GM18909 (cell line): Measurements from ENCODE around the gene UBE2E3.
"Not testable (repeated sequence)": the region's sequence is repeated elsewhere in the genome, so short reads cannot be mapped to it uniquely, and the experiment has no call there.

Experiments used
- ATAC-seq: cut with Tn5 transposase; IDR thresholded peaks from one replicate; pipeline ENCODE4 v1.9.1; 2021; ENCODE audit warnings: mild to moderate bottlenecking; ENCODE audit not compliant: unreplicated experiment, poor library complexity

Gene UBE2E3

DNA sequence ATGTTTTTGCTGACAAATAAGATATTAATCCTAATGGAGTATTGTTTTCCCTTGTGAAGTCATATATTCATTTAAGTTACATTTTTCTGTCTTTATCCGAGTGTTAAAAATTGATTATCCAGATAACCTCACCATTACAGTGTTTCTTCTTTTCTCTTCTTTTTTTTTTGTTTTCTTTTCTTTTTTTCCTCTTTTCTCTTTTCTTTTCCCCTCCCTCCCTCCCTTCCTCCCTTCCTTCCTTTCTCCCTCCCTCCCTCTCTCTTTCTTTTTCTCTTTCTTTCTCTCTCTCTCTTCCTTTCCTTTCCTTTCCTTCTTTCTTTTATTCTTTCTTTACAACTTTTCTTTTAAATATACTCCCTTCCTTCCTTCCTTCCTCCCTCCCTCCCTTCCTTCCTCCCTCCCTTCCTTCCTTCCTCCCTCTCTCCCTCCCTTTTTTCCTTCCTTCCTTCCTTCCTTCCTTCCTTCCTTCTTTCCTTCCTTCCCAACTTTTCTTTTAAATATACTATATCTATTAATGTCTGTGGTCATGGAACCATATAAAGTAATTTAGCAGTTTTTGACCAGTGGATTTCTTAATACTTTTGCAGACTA, 40.9 kb downstream of the UBE2E3 start:
- ATAC-seq = no peak

DNA sequence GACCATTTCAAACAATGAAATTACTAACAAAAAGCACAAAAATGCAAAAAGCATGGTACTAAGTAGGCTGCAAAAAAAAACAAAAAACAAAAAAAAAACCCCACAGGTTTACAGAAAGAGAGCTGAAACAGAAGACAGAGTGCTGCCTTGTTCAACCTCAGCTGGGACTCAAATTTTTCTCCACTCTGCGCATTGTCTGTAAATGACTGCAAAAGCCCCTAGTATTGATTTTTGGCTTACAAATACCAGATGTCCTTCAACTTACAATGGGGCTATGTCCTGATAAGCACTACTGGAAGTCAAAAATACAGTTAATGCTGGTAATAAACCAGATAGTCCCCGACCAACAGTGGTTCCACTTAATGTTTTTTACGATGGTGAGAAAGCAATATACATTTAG, 42.2 kb downstream of the UBE2E3 start:
- ATAC-seq = no peak

- no peak for ATAC-seq
Observed at GRCh38 chr2:181025004-181025403, 44.6 kb downstream of the UBE2E3 start.

DNA sequence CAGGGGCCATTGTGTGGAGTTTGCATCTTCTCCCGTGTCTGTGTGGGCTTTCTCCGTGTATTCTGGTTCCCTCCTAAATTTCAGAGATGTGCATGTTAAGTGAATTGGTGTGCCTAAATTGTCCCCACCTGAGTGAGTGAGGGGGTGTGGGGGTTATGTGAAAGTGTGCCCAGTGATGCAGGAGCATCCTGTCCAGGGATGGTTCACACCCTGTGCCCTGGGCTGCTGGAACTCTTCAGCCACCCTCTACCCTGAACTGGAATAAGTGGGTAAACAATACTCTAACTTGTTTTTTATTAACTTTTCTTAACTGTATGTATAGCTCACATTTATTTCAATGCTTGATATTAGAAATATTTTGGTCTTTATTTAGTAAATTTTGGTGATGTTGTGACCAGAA, 56.0 kb downstream of the UBE2E3 start:
- ATAC-seq = peak; percentile 77

- ATAC-seq = peak; percentile 86
Observed at GRCh38 chr2:181036848-181037603, 56.6 kb downstream of the UBE2E3 start.

DNA sequence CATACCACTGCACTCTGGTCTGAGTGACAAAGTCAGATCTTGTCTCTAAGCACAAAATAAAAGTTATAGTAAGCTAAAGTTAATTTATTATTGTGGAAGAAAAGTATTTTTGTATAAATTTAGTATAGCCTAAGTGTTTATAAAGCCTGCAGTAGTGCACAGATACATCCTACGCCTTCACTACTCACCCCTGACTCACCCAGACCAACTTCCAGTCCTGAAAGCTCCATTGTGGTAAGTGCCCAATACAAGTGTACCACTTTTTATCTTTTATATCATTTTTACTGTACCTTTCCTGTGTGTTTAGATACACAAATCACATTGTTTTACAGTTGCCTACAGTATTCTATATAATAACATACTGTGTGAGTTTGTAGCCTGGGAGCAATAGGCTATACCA, 57.5 kb downstream of the UBE2E3 start:
- no peak for ATAC-seq

GRCh38 chr2:181038796-181039195, 58.4 kb downstream of the UBE2E3 start:
- no peak for ATAC-seq

- ATAC-seq = not testable (repeated sequence)
Observed at GRCh38 chr2:181040839-181041238, 60.4 kb downstream of the UBE2E3 start.

DNA sequence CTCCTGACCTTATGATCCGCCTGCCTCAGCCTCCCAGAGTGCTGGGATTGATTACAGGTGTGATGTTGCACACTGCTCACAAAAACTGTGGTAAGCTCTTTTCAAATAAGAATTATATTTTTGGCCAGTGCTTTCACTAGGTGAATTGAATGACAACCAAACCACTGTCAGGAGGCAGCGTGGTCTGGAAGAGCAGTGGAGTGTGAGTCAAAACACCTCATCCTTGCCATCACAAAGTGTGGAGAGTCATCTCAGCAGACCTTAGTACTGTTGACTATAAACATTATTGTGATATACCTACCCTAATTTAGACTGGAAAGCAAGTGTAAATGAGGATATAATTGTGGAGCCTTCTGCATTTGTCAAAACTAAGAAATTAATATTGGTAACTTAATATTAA, 61.3 kb downstream of the UBE2E3 start:
- ATAC-seq = no peak

- ATAC-seq = no peak
Observed at GRCh38 chr2:181042706-181043105, 62.3 kb downstream of the UBE2E3 start.

GRCh38 chr2:181046833-181047232, 66.4 kb downstream of the UBE2E3 start:
- peak; percentile 61 for ATAC-seq

GRCh38 chr2:181047829-181048228, 67.4 kb downstream of the UBE2E3 start:
- no peak for ATAC-seq

DNA sequence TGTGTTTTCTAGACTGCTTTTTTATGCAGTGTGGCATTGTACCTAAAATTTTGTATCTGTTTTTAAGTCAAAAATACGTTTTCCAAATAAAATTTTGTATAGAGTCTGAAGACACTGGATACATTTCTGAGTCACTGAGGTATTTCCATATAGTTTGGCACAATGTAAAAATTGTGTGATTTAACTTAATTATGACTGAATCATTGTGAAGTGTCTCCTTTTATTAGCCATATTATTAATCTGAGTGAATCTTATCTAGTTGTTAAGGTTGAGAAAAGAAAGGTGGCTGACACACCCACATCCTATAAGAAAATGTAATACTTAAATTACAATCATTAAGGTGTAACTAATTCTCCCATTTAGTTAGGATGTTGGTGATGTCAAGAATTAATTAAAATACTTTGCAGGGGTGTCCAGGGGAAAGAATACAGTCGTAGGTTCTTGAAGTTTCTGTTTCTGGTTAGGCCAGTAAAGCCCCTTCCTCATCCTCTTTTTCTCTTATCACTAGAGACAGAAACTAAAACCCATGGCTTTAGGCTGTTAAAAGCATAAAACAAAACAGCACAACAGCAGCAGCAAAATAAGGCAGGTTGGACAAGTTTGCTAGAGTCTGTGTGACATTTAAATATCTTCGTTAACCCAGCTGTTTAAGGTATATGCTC, 71.6 kb downstream of the UBE2E3 start:
- ATAC-seq = peak; percentile 42

GRCh38 chr2:181052523-181052891, 72.1 kb downstream of the UBE2E3 start:
- peak; percentile 40 for ATAC-seq

GRCh38 chr2:181054256-181054655, 73.9 kb downstream of the UBE2E3 start:
- ATAC-seq = no peak

DNA sequence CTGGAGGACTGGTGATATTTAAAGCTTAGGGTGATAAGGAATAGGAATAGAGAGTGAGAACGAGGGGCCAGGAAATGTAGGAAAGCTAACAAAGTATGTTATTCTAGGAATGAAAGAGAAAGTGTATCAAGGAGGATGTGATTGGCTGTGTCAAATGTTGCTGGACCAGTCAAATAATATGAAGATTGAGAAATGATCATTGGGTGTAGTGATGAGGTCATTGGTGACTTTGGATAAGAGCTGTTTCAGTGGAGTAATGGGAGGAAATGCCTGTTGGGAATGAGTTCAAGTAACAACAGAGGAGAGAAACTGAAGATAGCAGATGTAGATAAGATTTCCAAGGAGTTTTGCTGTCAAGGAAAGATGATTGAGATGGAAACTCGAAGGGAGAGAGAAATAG, 74.4 kb downstream of the UBE2E3 start:
- no peak for ATAC-seq

DNA sequence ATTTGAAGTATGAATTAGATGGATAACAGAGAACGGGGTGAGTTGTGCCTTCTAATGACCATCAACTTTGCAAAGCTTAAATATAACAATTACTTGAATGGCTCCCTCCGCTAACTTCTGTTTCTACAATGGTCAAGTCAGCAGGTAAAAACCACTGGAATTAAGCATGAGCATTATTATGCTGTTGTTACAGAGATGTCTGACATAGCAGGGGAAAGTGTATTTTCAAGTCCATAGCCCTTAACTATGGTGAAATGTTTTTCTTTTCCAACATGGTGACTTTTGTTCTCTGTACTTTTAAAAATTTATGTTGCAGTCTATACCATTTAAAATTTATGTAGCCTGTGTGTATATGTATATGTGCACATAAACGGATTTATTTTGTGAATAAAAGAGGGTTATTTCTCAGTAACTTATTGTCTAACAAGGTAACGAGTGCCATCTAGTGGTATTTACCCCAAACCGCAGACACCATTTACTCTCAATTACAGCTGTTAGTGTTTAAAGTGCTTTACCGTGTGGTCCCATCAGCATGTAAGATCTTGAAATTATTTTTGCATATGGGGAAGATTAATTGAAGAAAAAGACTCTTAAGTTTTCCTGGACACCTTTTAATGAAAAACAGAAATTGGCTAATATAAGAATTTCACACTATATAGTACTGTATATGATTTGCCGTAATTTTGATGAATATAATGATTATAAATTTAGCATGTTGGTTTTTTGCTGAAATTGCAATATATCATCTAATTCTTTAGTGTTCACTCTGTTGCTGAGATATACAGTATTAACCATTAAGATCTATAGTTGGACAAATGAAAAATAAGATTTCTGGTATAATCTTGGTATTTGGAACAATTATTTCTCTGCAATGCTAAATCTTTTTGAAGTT, 78.2 kb downstream of the UBE2E3 start:
- ATAC-seq = peak; percentile 77

DNA sequence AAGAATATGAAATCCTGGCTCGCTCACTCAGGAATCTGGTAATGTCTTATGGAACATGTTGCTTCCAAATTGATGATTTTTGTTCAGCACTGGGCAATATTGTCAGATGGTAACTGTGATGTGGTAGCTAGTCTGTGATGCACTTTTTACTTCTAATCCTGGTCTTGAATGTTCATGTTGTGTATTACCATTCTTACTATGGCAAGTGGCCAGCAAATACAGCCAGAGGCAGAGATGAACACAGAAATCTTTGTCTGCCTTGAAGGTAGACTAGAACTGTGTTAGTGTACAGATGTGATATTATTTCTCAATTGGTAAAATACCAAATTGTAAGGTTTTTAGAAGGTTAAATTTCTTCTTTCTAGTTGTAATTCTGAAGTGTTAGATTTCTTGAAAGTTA, 83.3 kb downstream of the UBE2E3 start:
- no peak for ATAC-seq

DNA sequence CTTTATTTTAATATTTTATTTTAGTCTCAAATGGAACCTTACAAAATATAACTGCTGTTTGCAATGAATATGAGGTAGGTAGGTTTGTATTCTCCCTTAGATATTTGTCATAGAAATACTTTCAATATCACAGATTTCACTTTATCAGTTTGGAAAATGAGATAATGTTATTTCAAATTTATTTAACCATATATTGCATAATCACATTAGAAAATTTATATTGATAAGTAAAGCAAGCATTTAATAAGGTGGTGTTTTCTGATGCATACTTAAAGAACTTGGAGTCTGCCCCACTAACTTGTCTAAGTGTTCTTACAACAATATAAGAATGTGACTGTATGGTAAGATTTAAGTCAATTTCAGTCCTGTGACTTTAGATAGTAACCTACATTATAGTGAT, 85.1 kb downstream of the UBE2E3 start:
- ATAC-seq = no peak

GRCh38 chr2:181066333-181066732, 85.9 kb downstream of the UBE2E3 start:
- ATAC-seq = no peak
